Measurements from ENCODE around the gene MMP24.

Gene MMP24

GRCh38 chr20:35264755-35265154, 38.3 kb downstream of the MMP24 start:
- H3K79me1 ChIP-seq (ENCODE audit: low read length): peaks cover 51% of the 10 kb centered on the region
- peaks cover 0 to 2% of the 10 kb centered on the region in 2 experiments for H3K36me3 ChIP-seq (ENCODE audit: control insufficient read depth in 1 of 2, insufficient read depth in 2 of 2, low read length in 2 of 2)
- peaks cover 49 to 53% of the 10 kb centered on the region in 2 experiments for H3K4me1 ChIP-seq (ENCODE audit: control insufficient read depth in 1 of 2, insufficient read depth in 2 of 2, low read length in 2 of 2)
- H4K12ac ChIP-seq (ENCODE audit: low read depth, low read length): no peak overlapping the region
- WGBS (ENCODE audit: extremely low coverage, insufficient coverage, insufficient read length): no CpG with 5 or more reads among the region's 1 CpG
- H2AK5ac ChIP-seq (ENCODE audit: low read length): no peak overlapping the region
- H3K4me2 ChIP-seq (ENCODE audit: low read length): no peak overlapping the region
- H3K27ac ChIP-seq (ENCODE audit: low read depth, low read length): peak overlapping the region; percentile 36
- H3K9me3 ChIP-seq (ENCODE audit: insufficient read depth, low read depth, low read length): no peaks in the 10 kb centered on the region
- no peak overlapping the region for H2AFZ ChIP-seq (ENCODE audit: insufficient read depth, low read length, poor library complexity)
- H3K4ac ChIP-seq (ENCODE audit: low read depth, low read length): no peak overlapping the region
- no peak overlapping the region for H3K9ac ChIP-seq (ENCODE audit: low read length)
- H4K91ac ChIP-seq (ENCODE audit: low read depth, low read length): no peak overlapping the region
- no peak overlapping the region for H3K18ac ChIP-seq (ENCODE audit: low read length)
- H3K79me2 ChIP-seq (ENCODE audit: control insufficient read depth, insufficient read depth, low read length, poor library complexity): peaks cover 18% of the 10 kb centered on the region
- no peaks in the 10 kb centered on the region for H3K27me3 ChIP-seq (ENCODE audit: insufficient read depth, low read length)
- no peak overlapping the region for H4K8ac ChIP-seq (ENCODE audit: low read depth, low read length)
- no peak overlapping the region for H2BK120ac ChIP-seq (ENCODE audit: insufficient read depth, low read length, poor library complexity)
- H3K14ac ChIP-seq (ENCODE audit: low read length): no peak overlapping the region
- no peak overlapping the region for H3K23ac ChIP-seq (ENCODE audit: low read length)
- DNase-seq: peak; percentile 85 to 90
- no peak overlapping the region for H3K4me3 ChIP-seq (ENCODE audit: low read depth, low read length)
- H2BK12ac ChIP-seq (ENCODE audit: low read length): no peak overlapping the region
- H2BK5ac ChIP-seq (ENCODE audit: low read depth, low read length, poor library complexity): peak overlapping the region; percentile 31

- Histone ChIP-seq H3K18ac (ENCODE audit: low read length) (peak overlapping the region; percentile 35), H3K4ac (ENCODE audit: low read depth, low read length) (no peak overlapping the region), H4K91ac (ENCODE audit: low read depth, low read length) (peak overlapping the region; percentile 80), H3K79me1 (ENCODE audit: low read length) (peaks cover 38% of the 10 kb centered on the region), H3K4me1 (ENCODE audit: control insufficient read depth in 1 of 2, insufficient read depth in 2 of 2, low read length in 2 of 2) (peaks cover 44 to 46% of the 10 kb centered on the region in 2 experiments), H3K27ac (ENCODE audit: low read depth, low read length) (no peak overlapping the region), H2BK5ac (ENCODE audit: low read depth, low read length, poor library complexity) (peak overlapping the region; percentile 49), H4K8ac (ENCODE audit: low read depth, low read length) (peak overlapping the region; percentile 2), H3K36me3 (ENCODE audit: control insufficient read depth in 1 of 2, insufficient read depth in 2 of 2, low read length in 2 of 2) (peaks cover 0 to 2% of the 10 kb centered on the region in 2 experiments), H2BK120ac (ENCODE audit: insufficient read depth, low read length, poor library complexity) (peak overlapping the region; percentile 15), H3K79me2 (ENCODE audit: control insufficient read depth, insufficient read depth, low read length, poor library complexity) (peaks cover 9% of the 10 kb centered on the region), H3K23ac (ENCODE audit: low read length) (no peak overlapping the region), H3K4me2 (ENCODE audit: low read length) (no peak overlapping the region), H3K27me3 (ENCODE audit: insufficient read depth, low read length) (no peaks in the 10 kb centered on the region), H3K14ac (ENCODE audit: low read length) (peak overlapping the region; percentile 30), H2AK5ac (ENCODE audit: low read length) (peak overlapping the region; percentile 71), H3K4me3 (ENCODE audit: low read depth, low read length) (no peak overlapping the region), H3K9ac (ENCODE audit: low read length) (no peak overlapping the region), H2AFZ (ENCODE audit: insufficient read depth, low read length, poor library complexity) (no peak overlapping the region), H2BK12ac (ENCODE audit: low read length) (peak overlapping the region; percentile 69), H4K12ac (ENCODE audit: low read depth, low read length) (no peak overlapping the region), H3K9me3 (ENCODE audit: insufficient read depth, low read depth, low read length) (no peaks in the 10 kb centered on the region)
- DNase-seq: no peak
- WGBS (ENCODE audit: extremely low coverage, insufficient coverage, insufficient read length): no CpG with 5 or more reads among the region's 16 CpGs
These were observed 40.6 kb downstream of the MMP24 start for GRCh38 chr20:35267092-35267491.

GRCh38 chr20:35269055-35269781, 42.7 kb downstream of the MMP24 start:
- Histone ChIP-seq H3K9ac (ENCODE audit: low read length) (no peak overlapping the region), H3K79me1 (ENCODE audit: low read length) (peaks cover 26% of the 10 kb centered on the region), H3K36me3 (ENCODE audit: control insufficient read depth in 1 of 2, insufficient read depth in 2 of 2, low read length in 2 of 2) (peaks cover 2 to 3% of the 10 kb centered on the region in 2 experiments), H2AK5ac (ENCODE audit: low read length) (no peak overlapping the region), H3K4me2 (ENCODE audit: low read length) (no peak overlapping the region), H3K4ac (ENCODE audit: low read depth, low read length) (no peak overlapping the region), H3K4me1 (ENCODE audit: control insufficient read depth in 1 of 2, insufficient read depth in 2 of 2, low read length in 2 of 2) (peaks cover 34 to 35% of the 10 kb centered on the region in 2 experiments), H3K27me3 (ENCODE audit: insufficient read depth, low read length) (no peaks in the 10 kb centered on the region), H2BK120ac (ENCODE audit: insufficient read depth, low read length, poor library complexity) (peak overlapping the region; percentile 20), H3K23ac (ENCODE audit: low read length) (no peak overlapping the region), H4K91ac (ENCODE audit: low read depth, low read length) (peak overlapping the region; percentile 1), H3K14ac (ENCODE audit: low read length) (no peak overlapping the region), H2AFZ (ENCODE audit: insufficient read depth, low read length, poor library complexity) (no peak overlapping the region), H2BK12ac (ENCODE audit: low read length) (peak overlapping the region; percentile 2), H3K4me3 (ENCODE audit: low read depth, low read length) (no peak overlapping the region), H3K18ac (ENCODE audit: low read length) (no peak overlapping the region), H4K8ac (ENCODE audit: low read depth, low read length) (no peak overlapping the region), H3K79me2 (ENCODE audit: control insufficient read depth, insufficient read depth, low read length, poor library complexity) (peaks cover 2% of the 10 kb centered on the region), H4K12ac (ENCODE audit: low read depth, low read length) (no peak overlapping the region), H3K27ac (ENCODE audit: low read depth, low read length) (peak overlapping the region; percentile 29), H3K9me3 (ENCODE audit: insufficient read depth, low read depth, low read length) (no peaks in the 10 kb centered on the region), H2BK5ac (ENCODE audit: low read depth, low read length, poor library complexity) (no peak overlapping the region)
- whole genome bisulfite sequencing (ENCODE audit: extremely low coverage, insufficient coverage, insufficient read length): no CpG with 5 or more reads among the region's 14 CpGs
- DNase-seq: peak; percentile 38 to 70

- H4K8ac ChIP-seq (ENCODE audit: low read depth, low read length): no peak overlapping the region
- no peak overlapping the region for H3K4me3 ChIP-seq (ENCODE audit: low read depth, low read length)
- H2BK12ac ChIP-seq (ENCODE audit: low read length): peak overlapping the region; percentile 33
- peak overlapping the region; percentile 1 for H4K91ac ChIP-seq (ENCODE audit: low read depth, low read length)
- no CpG with 5 or more reads among the region's 19 CpGs for WGBS (ENCODE audit: extremely low coverage, insufficient coverage, insufficient read length)
- no peak overlapping the region for H3K4ac ChIP-seq (ENCODE audit: low read depth, low read length)
- peaks cover 29% of the 10 kb centered on the region in 2 experiments for H3K4me1 ChIP-seq (ENCODE audit: control insufficient read depth in 1 of 2, insufficient read depth in 2 of 2, low read length in 2 of 2)
- peak; percentile 26 to 56 for DNase-seq
- no peak overlapping the region for H3K4me2 ChIP-seq (ENCODE audit: low read length)
- H2AFZ ChIP-seq (ENCODE audit: insufficient read depth, low read length, poor library complexity): no peak overlapping the region
- no peak overlapping the region for H3K18ac ChIP-seq (ENCODE audit: low read length)
- H3K27me3 ChIP-seq (ENCODE audit: insufficient read depth, low read length): no peaks in the 10 kb centered on the region
- peak overlapping the region; percentile 38 for H2AK5ac ChIP-seq (ENCODE audit: low read length)
- H3K23ac ChIP-seq (ENCODE audit: low read length): no peak overlapping the region
- peak overlapping the region; percentile 29 for H3K27ac ChIP-seq (ENCODE audit: low read depth, low read length)
- H3K36me3 ChIP-seq (ENCODE audit: control insufficient read depth in 1 of 2, insufficient read depth in 2 of 2, low read length in 2 of 2): peaks cover 4 to 6% of the 10 kb centered on the region in 2 experiments
- H3K9me3 ChIP-seq (ENCODE audit: insufficient read depth, low read depth, low read length): no peaks in the 10 kb centered on the region
- H4K12ac ChIP-seq (ENCODE audit: low read depth, low read length): no peak overlapping the region
- peak overlapping the region; percentile 32 for H2BK5ac ChIP-seq (ENCODE audit: low read depth, low read length, poor library complexity)
- peak overlapping the region; percentile 43 for H2BK120ac ChIP-seq (ENCODE audit: insufficient read depth, low read length, poor library complexity)
- H3K79me2 ChIP-seq (ENCODE audit: control insufficient read depth, insufficient read depth, low read length, poor library complexity): peaks cover 2% of the 10 kb centered on the region
- peaks cover 24% of the 10 kb centered on the region for H3K79me1 ChIP-seq (ENCODE audit: low read length)
- peak overlapping the region; percentile 40 for H3K14ac ChIP-seq (ENCODE audit: low read length)
- no peak overlapping the region for H3K9ac ChIP-seq (ENCODE audit: low read length)
These were observed 43.8 kb downstream of the MMP24 start for GRCh38 chr20:35270021-35270902.
